VCaP (cell line): ENCODE measurements around the gene C10orf90.

Experiments
- H3K27ac ChIP-seq: fragments of 450-650 bp; 2 replicates; pipeline ENCODE4 v1.5.1; 2017
- TF ChIP-seq, protein P1 (sequence below): fragments of 450-650 bp; conservative IDR thresholded peaks from 2 replicates; pipeline ENCODE4 v1.5.1; 2017; ENCODE audit warnings: mild to moderate bottlenecking, moderate library complexity

C10orf90 gene

GRCh38 chr10:126634347-126634746, 36.1 kb downstream of the C10orf90 start:
- TF ChIP-seq, protein P1, sequence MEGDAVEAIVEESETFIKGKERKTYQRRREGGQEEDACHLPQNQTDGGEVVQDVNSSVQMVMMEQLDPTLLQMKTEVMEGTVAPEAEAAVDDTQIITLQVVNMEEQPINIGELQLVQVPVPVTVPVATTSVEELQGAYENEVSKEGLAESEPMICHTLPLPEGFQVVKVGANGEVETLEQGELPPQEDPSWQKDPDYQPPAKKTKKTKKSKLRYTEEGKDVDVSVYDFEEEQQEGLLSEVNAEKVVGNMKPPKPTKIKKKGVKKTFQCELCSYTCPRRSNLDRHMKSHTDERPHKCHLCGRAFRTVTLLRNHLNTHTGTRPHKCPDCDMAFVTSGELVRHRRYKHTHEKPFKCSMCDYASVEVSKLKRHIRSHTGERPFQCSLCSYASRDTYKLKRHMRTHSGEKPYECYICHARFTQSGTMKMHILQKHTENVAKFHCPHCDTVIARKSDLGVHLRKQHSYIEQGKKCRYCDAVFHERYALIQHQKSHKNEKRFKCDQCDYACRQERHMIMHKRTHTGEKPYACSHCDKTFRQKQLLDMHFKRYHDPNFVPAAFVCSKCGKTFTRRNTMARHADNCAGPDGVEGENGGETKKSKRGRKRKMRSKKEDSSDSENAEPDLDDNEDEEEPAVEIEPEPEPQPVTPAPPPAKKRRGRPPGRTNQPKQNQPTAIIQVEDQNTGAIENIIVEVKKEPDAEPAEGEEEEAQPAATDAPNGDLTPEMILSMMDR: no peak
- peak overlapping the region; percentile 64 for H3K27ac ChIP-seq

DNA sequence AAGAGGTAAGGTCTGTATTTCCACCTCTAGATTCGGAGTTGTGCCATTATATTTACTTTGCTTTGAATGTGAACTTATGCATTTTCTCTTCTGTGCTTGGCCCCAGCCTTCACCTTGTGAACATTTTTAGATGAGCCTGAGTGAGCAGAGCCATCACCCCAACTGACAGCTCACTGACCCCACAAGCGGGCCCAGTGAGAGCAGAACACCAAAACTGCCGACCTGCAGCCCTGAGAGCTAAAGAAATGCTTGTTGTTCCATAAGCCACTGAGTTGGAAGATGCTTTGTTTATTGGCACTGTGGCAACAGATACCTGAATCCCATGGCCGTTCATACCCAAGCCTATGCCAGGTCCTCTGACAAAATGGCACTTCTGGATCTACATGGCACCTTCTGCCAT, 37.8 kb downstream of the C10orf90 start:
- TF ChIP-seq, protein P1: no peak
- no peak overlapping the region for H3K27ac ChIP-seq

DNA sequence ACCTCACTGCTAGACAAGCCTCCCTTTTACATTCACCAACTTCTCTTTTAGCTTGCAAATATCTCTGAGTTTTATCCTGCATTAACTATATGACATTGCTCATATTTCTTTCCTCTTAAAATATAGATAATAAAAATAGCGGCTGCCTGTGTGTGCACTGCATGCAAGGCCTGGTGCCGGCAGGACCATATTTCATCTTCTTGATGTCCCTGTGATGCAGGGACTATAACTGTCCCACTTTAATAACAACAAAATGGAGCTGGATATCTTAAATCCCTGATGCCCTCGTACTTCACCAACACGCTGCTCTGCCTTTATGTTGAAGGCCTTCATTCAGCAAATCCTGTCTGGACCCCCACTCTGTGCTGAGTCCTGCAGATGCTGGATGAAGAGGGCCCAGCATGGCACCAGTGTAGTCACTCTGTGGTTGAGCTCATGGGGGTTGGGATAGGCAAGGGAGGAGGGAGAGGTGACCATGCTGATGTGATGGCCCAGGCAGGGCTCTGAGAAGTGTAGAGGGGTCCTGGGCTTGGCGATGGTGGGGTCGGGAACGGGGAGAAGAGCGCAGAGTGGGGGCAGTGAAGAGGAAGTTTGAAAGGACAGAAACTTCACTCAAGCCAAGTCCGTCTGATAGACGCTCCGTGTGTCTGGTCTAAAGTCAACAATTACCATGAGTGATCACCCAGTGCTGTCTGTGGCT, 40.4 kb downstream of the C10orf90 start:
- TF ChIP-seq, protein P1: no peak
- H3K27ac ChIP-seq: no peak overlapping the region

GRCh38 chr10:126628746-126629145, 41.7 kb downstream of the C10orf90 start:
- TF ChIP-seq, protein P1: no peak
- H3K27ac ChIP-seq: no peak overlapping the region

GRCh38 chr10:126621846-126622245, 48.6 kb downstream of the C10orf90 start:
- H3K27ac ChIP-seq: no peak overlapping the region
- TF ChIP-seq, protein P1: no peak

- TF ChIP-seq, protein P1: no peak
- H3K27ac ChIP-seq: no peak overlapping the region
These were observed 52.0 kb downstream of the C10orf90 start for GRCh38 chr10:126618466-126618865.

- H3K27ac ChIP-seq: no peak overlapping the region
- TF ChIP-seq, protein P1: no peak
These were observed 52.8 kb downstream of the C10orf90 start for GRCh38 chr10:126617733-126618132.
